H9 (cell line): Measurements from ENCODE around the gene SORCS2. TPM values are rescaled to one million over a fixed set of nuclear protein-coding genes. Genes with fewer than 3 reads are reported as not detected.
A peak's percentile ranks its signal among the peaks of the same experiment; 100 is the strongest.

ENCODE experiments used
- DNase-seq: peaks from one replicate; pipeline ENCODE4 v3.0.0-alpha.2; 2017
- H2AFZ ChIP-seq: one replicate; pipeline ENCODE4 v1.6.1; 2013; ENCODE audit warnings: mild to moderate bottlenecking, low read length, control low read depth, moderate library complexity
- H2AK5ac ChIP-seq: 2 replicates; pipeline ENCODE4 v1.6.1; 2013; ENCODE audit warnings: low read length, control low read depth, mixed read lengths; ENCODE audit not compliant: insufficient read length
- H2BK120ac ChIP-seq: one replicate; pipeline ENCODE4 v1.6.1; 2013; ENCODE audit warnings: low read depth, mild to moderate bottlenecking, low read length, control low read depth, inconsistent platforms; ENCODE audit not compliant: poor library complexity, severe bottlenecking
- H2BK12ac ChIP-seq: 2 replicates; pipeline ENCODE4 v1.6.1; 2013; ENCODE audit warnings: low read length, control low read depth, mixed read lengths, low read depth; ENCODE audit not compliant: insufficient read length
- H2BK15ac ChIP-seq: 2 replicates; pipeline ENCODE4 v1.6.1; 2013; ENCODE audit warnings: low read depth, low read length, control low read depth
- H2BK20ac ChIP-seq: one replicate; pipeline ENCODE4 v1.6.1; 2013; ENCODE audit warnings: low read depth, mild to moderate bottlenecking, low read length, control low read depth, inconsistent platforms; ENCODE audit not compliant: poor library complexity, severe bottlenecking
- H2BK5ac ChIP-seq: 2 replicates; pipeline ENCODE4 v1.6.1; 2013; ENCODE audit warnings: low read length, control low read depth, mixed read lengths; ENCODE audit not compliant: insufficient read length
- H3K14ac ChIP-seq: 2 replicates; pipeline ENCODE4 v1.6.1; 2013; ENCODE audit warnings: low read length, control low read depth; ENCODE audit not compliant: insufficient read depth
- H3K18ac ChIP-seq: 2 replicates; pipeline ENCODE4 v1.6.1; 2013; ENCODE audit warnings: low read depth, mild to moderate bottlenecking, mixed read lengths, low read length, control low read depth; ENCODE audit not compliant: insufficient read length
- H3K23ac ChIP-seq: 2 replicates; pipeline ENCODE4 v1.6.1; 2013; ENCODE audit warnings: low read length, control low read depth, mixed read lengths, low read depth; ENCODE audit not compliant: insufficient read length
- H3K23me2 ChIP-seq: 2 replicates; pipeline ENCODE4 v1.6.1; 2013; ENCODE audit warnings: low read depth, mild to moderate bottlenecking, mixed read lengths, low read length, control low read depth; ENCODE audit not compliant: insufficient read length, poor library complexity, severe bottlenecking
- H3K27ac ChIP-seq: 2 replicates; pipeline ENCODE4 v1.5.1; 2013; ENCODE audit warnings: low read length, control low read depth, mixed read lengths, low read depth; ENCODE audit not compliant: insufficient read length
- H3K27me3 ChIP-seq: 2 replicates; pipeline ENCODE4 v1.6.1; 2013; ENCODE audit warnings: low read length, control low read depth, inconsistent platforms; ENCODE audit not compliant: insufficient read depth
- H3K4ac ChIP-seq: 2 replicates; pipeline ENCODE4 v1.6.1; 2013; ENCODE audit warnings: low read depth, mild to moderate bottlenecking, control low read depth, inconsistent platforms, low read length, moderate library complexity
- H3K4me1 ChIP-seq: 2 replicates; pipeline ENCODE4 v1.6.1; 2013; ENCODE audit warnings: low read length, control low read depth, inconsistent platforms; ENCODE audit not compliant: insufficient read depth
- H3K4me2 ChIP-seq: 2 replicates; pipeline ENCODE4 v1.6.1; 2013; ENCODE audit warnings: low read length, control low read depth, mixed read lengths; ENCODE audit not compliant: insufficient read length, insufficient read depth
- H3K56ac ChIP-seq: 2 replicates; pipeline ENCODE4 v1.6.1; 2013; ENCODE audit warnings: low read depth, mild to moderate bottlenecking, mixed read lengths, low read length, control low read depth; ENCODE audit not compliant: insufficient read length
- H3K79me1 ChIP-seq: 2 replicates; pipeline ENCODE4 v1.6.1; 2013; ENCODE audit warnings: low read depth, mild to moderate bottlenecking, moderate library complexity, low read length, control low read depth, inconsistent platforms; ENCODE audit not compliant: insufficient read depth, poor library complexity, severe bottlenecking
- H3K79me2 ChIP-seq: 2 replicates; pipeline ENCODE4 v1.6.1; 2013; ENCODE audit warnings: low read length, control low read depth, inconsistent platforms; ENCODE audit not compliant: insufficient read depth
- H3K9ac ChIP-seq: 2 replicates; pipeline ENCODE4 v1.6.1; 2013; ENCODE audit warnings: low read length, control low read depth, mixed read lengths; ENCODE audit not compliant: insufficient read length; ENCODE audit errors: extremely low read depth
- H3K9me3 ChIP-seq: one replicate; pipeline ENCODE4 v1.6.1; 2013; ENCODE audit warnings: low read depth, low read length, inconsistent platforms; ENCODE audit not compliant: control insufficient read depth
- H3T11ph ChIP-seq: one replicate; pipeline ENCODE4 v1.6.1; 2013; ENCODE audit warnings: mild to moderate bottlenecking, low read length, control low read depth, inconsistent platforms
- H4K20me1 ChIP-seq: one replicate; pipeline ENCODE4 v1.6.1; 2013; ENCODE audit not compliant: control insufficient read depth, insufficient read length, insufficient read depth
- H4K5ac ChIP-seq: 2 replicates; pipeline ENCODE4 v1.6.1; 2013; ENCODE audit warnings: low read depth, mild to moderate bottlenecking, mixed read lengths, low read length, control low read depth; ENCODE audit not compliant: insufficient read length
- H4K8ac ChIP-seq: replicated peaks from 2 replicates; pipeline ENCODE4 v1.6.1; 2013; ENCODE audit warnings: low read length, control low read depth, mixed read lengths, low read depth; ENCODE audit not compliant: insufficient read length
- H4K91ac ChIP-seq: 2 replicates; pipeline ENCODE4 v1.6.1; 2013; ENCODE audit warnings: low read depth, mild to moderate bottlenecking, moderate library complexity, mixed read lengths, low read length, control low read depth; ENCODE audit not compliant: insufficient read length
- H3K27ac Mint-ChIP-seq, 3 experiments: 2 replicates in 2 of 3; 3 replicates in 1 of 3; pipeline ENCODE4 v1.8.0; 2020 to 2021; ENCODE audit warnings: mixed read lengths in 3 of 3, mild to moderate bottlenecking in 1 of 3, moderate library complexity in 1 of 3
- H3K27me3 Mint-ChIP-seq: 2 replicates; pipeline ENCODE4 v1.8.0; 2021; ENCODE audit warnings: low read depth, mild to moderate bottlenecking, moderate library complexity, mixed read lengths
- H3K36me3 Mint-ChIP-seq, 3 experiments: 2 replicates in 2 of 3; 3 replicates in 1 of 3; pipeline ENCODE4 v1.8.0; 2020 to 2021; ENCODE audit warnings: low read depth in 3 of 3, mixed read lengths in 3 of 3; ENCODE audit not compliant: insufficient read depth in 1 of 3
- H3K4me1 Mint-ChIP-seq, 2 experiments: 2 replicates each; pipeline ENCODE4 v1.8.0; 2020; ENCODE audit warnings: mixed read lengths in 2 of 2
- H3K4me3 Mint-ChIP-seq, 2 experiments: 2 replicates in 1 of 2; 3 replicates in 1 of 2; pipeline ENCODE4 v1.8.0; 2020 to 2021; ENCODE audit warnings: mild to moderate bottlenecking in 2 of 2, mixed read lengths in 2 of 2, moderate library complexity in 1 of 2
- H3K9me3 Mint-ChIP-seq, 2 experiments: 2 replicates in 1 of 2; 3 replicates in 1 of 2; pipeline ENCODE4 v1.8.0; 2020; ENCODE audit warnings: mild to moderate bottlenecking in 2 of 2, mixed read lengths in 2 of 2, moderate library complexity in 1 of 2
- WGBS: extraction: QIAGEN DNeasy Blood & Tissue Kit; methylation state at CpG from one replicate; pipeline ENCODE4 v1.1.7; 2013; ENCODE audit warnings: missing lambda C conversion rate, low lambda C conversion rate, mixed read lengths; ENCODE audit not compliant: insufficient read length; ENCODE audit errors: extremely low coverage; 5-methylcytosine and 5-hydroxymethylcytosine counted together
- total RNA-seq: library from RNA; stranded (reverse); gene quantifications from 2 replicates; pipeline ENCODE4 v1.2.1, GENCODE V29; 2021
- TF ChIP-seq, protein P1 (sequence below): fragments of 200-600 bp; sonication (generic); conservative IDR thresholded peaks from 3 replicates; pipeline ENCODE4 v1.8.0; 2021; ENCODE audit warnings: antibody characterized with exemption, mild to moderate bottlenecking

The SORCS2 gene
- total RNA-seq, 1 experiment from 2014 or later = 0.57 TPM

DNA sequence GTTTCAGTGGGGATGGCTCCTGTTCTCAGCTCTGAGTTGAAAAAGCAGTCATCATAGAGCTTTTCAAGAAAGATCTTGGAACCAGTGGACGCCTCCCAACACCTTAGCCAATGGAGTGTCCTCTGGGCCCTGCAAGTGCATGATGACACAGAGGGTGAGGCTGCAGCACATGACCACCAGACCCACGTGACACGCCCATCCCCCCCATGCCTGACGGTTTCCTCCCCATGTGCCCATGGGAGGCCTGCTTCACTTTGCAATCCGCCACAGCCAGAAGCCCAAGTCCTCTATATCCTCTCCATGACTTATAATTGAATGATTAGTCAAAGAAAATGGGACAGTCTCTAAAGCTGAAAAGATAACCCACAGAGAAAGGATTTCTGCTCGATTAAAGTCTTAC is 560.3 kb downstream of the SORCS2 start:
- Mint-ChIP-seq H3K27ac (0 out of 7 replicates have a peak overlapping the region, but pooled peaks of 1 of the 3 experiments have one; percentile 65), H3K27me3 (peaks cover 43% of the 10 kb centered on the region), H3K4me3 (no peak overlapping the region), H3K9me3 (no peaks in the 10 kb centered on the region; a peak in 1 of 5 replicates), H3K36me3 (no peaks in the 10 kb centered on the region), H3K4me1 (peaks cover 0 to under 1% of the 10 kb centered on the region in 2 experiments; a peak in 1 of 4 replicates)
- H3K27me3 ChIP-seq = no peaks in the 10 kb centered on the region
- H2BK15ac ChIP-seq = no peak overlapping the region
- no peaks in the 10 kb centered on the region for H3K79me2 ChIP-seq
- H4K8ac ChIP-seq = no peak overlapping the region
- TF ChIP-seq, protein P1, sequence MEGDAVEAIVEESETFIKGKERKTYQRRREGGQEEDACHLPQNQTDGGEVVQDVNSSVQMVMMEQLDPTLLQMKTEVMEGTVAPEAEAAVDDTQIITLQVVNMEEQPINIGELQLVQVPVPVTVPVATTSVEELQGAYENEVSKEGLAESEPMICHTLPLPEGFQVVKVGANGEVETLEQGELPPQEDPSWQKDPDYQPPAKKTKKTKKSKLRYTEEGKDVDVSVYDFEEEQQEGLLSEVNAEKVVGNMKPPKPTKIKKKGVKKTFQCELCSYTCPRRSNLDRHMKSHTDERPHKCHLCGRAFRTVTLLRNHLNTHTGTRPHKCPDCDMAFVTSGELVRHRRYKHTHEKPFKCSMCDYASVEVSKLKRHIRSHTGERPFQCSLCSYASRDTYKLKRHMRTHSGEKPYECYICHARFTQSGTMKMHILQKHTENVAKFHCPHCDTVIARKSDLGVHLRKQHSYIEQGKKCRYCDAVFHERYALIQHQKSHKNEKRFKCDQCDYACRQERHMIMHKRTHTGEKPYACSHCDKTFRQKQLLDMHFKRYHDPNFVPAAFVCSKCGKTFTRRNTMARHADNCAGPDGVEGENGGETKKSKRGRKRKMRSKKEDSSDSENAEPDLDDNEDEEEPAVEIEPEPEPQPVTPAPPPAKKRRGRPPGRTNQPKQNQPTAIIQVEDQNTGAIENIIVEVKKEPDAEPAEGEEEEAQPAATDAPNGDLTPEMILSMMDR = no peak
- no peaks in the 10 kb centered on the region for H3K9me3 ChIP-seq
- H3K4me2 ChIP-seq = no peak overlapping the region
- no peak overlapping the region; the same call in 1 of the 2 replicates for H3K14ac ChIP-seq
- no peak overlapping the region for H3K9ac ChIP-seq
- H3K56ac ChIP-seq = no peak overlapping the region
- DNase-seq = no peak
- no peaks in the 10 kb centered on the region for H3K79me1 ChIP-seq
- H4K5ac ChIP-seq = no peak overlapping the region
- H4K20me1 ChIP-seq = no peaks in the 10 kb centered on the region
- H3K23ac ChIP-seq = no peak overlapping the region
- no peak overlapping the region for H3K18ac ChIP-seq
- no peak overlapping the region for H2AK5ac ChIP-seq
- no peak overlapping the region for H2BK120ac ChIP-seq
- no peak overlapping the region for H3T11ph ChIP-seq
- no peaks in the 10 kb centered on the region for H3K4me1 ChIP-seq
- H2BK12ac ChIP-seq = no peak overlapping the region
- no peak overlapping the region for H2AFZ ChIP-seq
- H4K91ac ChIP-seq = no peak overlapping the region
- no peak overlapping the region for H2BK20ac ChIP-seq
- H3K23me2 ChIP-seq = no peaks in the 10 kb centered on the region
- WGBS = no CpG with 5 or more reads among the region's 6 CpGs
- H2BK5ac ChIP-seq = no peak overlapping the region
- H3K4ac ChIP-seq = no peak overlapping the region
- H3K27ac ChIP-seq = no peak overlapping the region
